Endothelial cell of umbilical vein (primary cell): Measurements from ENCODE around the gene THBD. TPM values are rescaled to one million over a fixed set of nuclear protein-coding genes. Genes with fewer than 3 reads are reported as not detected.

ENCODE experiments used
- BruUV-seq: library from RNA; stranded (reverse); fragments of 400-500 nt; replicated peaks from 2 replicates; lab custom pipeline; 2021; lab: Mats Ljungman, UMichigan
- CTCF ChIA-PET: fragments of 300-600, 350-600 bp; sonication (Branson Sonifier 250); formaldehyde crosslinking; loops from one replicate; lab custom pipeline; 2021; ENCODE audit warnings: antibody characterized with exemption, inconsistent platforms; lab: Charles Lee
- POLR2A ChIA-PET: fragments of 300-600, 350-600 bp; sonication (Branson Sonifier 250); formaldehyde crosslinking; loops from one replicate; lab custom pipeline; 2021; ENCODE audit warnings: antibody characterized with exemption, inconsistent platforms; lab: Charles Lee
- DNase-seq: peaks from one replicate; pipeline ENCODE4 v3.0.0-alpha.2; 2011; ENCODE audit warnings: low read depth, low spot score
- FAIRE-seq: peaks from 2 replicates; lab custom pipeline; 2011; peaks lifted over from hg19 to GRCh38; lab: Jason Lieb, UNC
- H2AFZ ChIP-seq: 2 replicates; pipeline ENCODE4 v1.6.0; 2012; ENCODE audit warnings: low read depth, low read length, control low read depth, inconsistent platforms
- H3K27ac ChIP-seq: 2 replicates; pipeline ENCODE4 v1.5.1; 2011; ENCODE audit warnings: low read depth, mild to moderate bottlenecking, control low read depth, low read length, moderate library complexity; ENCODE audit not compliant: insufficient read depth
- H3K27me3 ChIP-seq, 2 experiments: 2 replicates each; pipeline versions ENCODE4 v1.6.0 to v1.6.1; 2011; ENCODE audit warnings: low read length in 2 of 2, mixed read lengths in 1 of 2; ENCODE audit not compliant: control insufficient read depth in 2 of 2, insufficient read depth in 2 of 2
- H3K36me3 ChIP-seq, 2 experiments: 2 replicates in 1 of 2; 3 replicates in 1 of 2; pipeline ENCODE4 v1.5.1; 2011; ENCODE audit warnings: low read length in 2 of 2, mild to moderate bottlenecking in 1 of 2, moderate library complexity in 1 of 2; ENCODE audit not compliant: control insufficient read depth in 2 of 2, insufficient read depth in 2 of 2; ENCODE audit errors: extremely low read depth in 1 of 2
- H3K4me1 ChIP-seq: 3 replicates; pipeline ENCODE4 v1.5.1; 2011; ENCODE audit warnings: mild to moderate bottlenecking, low read length; ENCODE audit not compliant: control insufficient read depth, insufficient read depth; ENCODE audit errors: extremely low read depth
- H3K4me2 ChIP-seq: 2 replicates; pipeline ENCODE4 v1.6.1; 2011; ENCODE audit warnings: low read length, control low read depth, mixed read lengths; ENCODE audit not compliant: insufficient read depth
- H3K4me3 ChIP-seq, 3 experiments: fragments of 200-600 bp in 1 of 3; sonication (generic), shearing (Covaris generic) in 1 of 3; replicated peaks in 1 of 3; 2 replicates each; pipeline ENCODE4 v1.5.1; 2011 to 2016; ENCODE audit warnings: control low read depth in 3 of 3, low read length in 3 of 3, mild to moderate bottlenecking in 2 of 3, inconsistent platforms in 1 of 3, low read depth in 1 of 3, moderate library complexity in 1 of 3; ENCODE audit not compliant: insufficient read depth in 1 of 3
- H3K79me2 ChIP-seq: 2 replicates; pipeline ENCODE4 v1.6.0; 2012; ENCODE audit warnings: low read length, inconsistent platforms; ENCODE audit not compliant: control insufficient read depth, insufficient read depth
- H3K9ac ChIP-seq: replicated peaks from 2 replicates; pipeline ENCODE3; 2011; ENCODE audit warnings: low read length, control low read depth; ENCODE audit not compliant: insufficient read depth; ENCODE audit errors: extremely low read depth
- H3K9me1 ChIP-seq: replicated peaks from 3 replicates; pipeline ENCODE4 v1.6.0; 2011; ENCODE audit warnings: mild to moderate bottlenecking, low read length; ENCODE audit not compliant: control insufficient read depth, insufficient read depth; ENCODE audit errors: extremely low read depth
- H3K9me3 ChIP-seq: replicated peaks from 2 replicates; pipeline ENCODE4 v1.5.1; 2012; ENCODE audit warnings: low read length, inconsistent platforms; ENCODE audit not compliant: control insufficient read depth, insufficient read depth
- H4K20me1 ChIP-seq: replicated peaks from 2 replicates; pipeline ENCODE3; 2011; ENCODE audit warnings: mild to moderate bottlenecking, low read length; ENCODE audit not compliant: control insufficient read depth, insufficient read depth; ENCODE audit errors: extremely low read depth
- CTCF ChIP-seq, 2 donors: IDR thresholded peaks; 1 replicate in 1 of 2; 2 replicates in 1 of 2; pipeline ENCODE4 v1.5.1; 2011; ENCODE audit warnings: low read length in 2 of 2, mild to moderate bottlenecking in 2 of 2, moderate library complexity in 2 of 2, control low read depth in 1 of 2, inconsistent platforms in 1 of 2, low read depth in 1 of 2; ENCODE audit not compliant: insufficient read depth in 1 of 2; ENCODE audit errors: extremely low read depth in 1 of 2
- EZH2 ChIP-seq: IDR thresholded peaks from 2 replicates; pipeline ENCODE4 v1.6.1; 2012; ENCODE audit warnings: borderline replicate concordance, low read depth, mild to moderate bottlenecking, moderate library complexity, low read length, inconsistent platforms; ENCODE audit not compliant: severe bottlenecking
- FOS ChIP-seq: IDR thresholded peaks from 2 replicates; pipeline ENCODE4 v1.6.1; 2011; ENCODE audit warnings: mild to moderate bottlenecking, low read length, moderate library complexity, borderline replicate concordance; ENCODE audit not compliant: insufficient read depth
- GATA2 ChIP-seq: IDR thresholded peaks from 2 replicates; pipeline ENCODE4 v1.7.0; 2011; ENCODE audit warnings: low read depth, mild to moderate bottlenecking, moderate library complexity, mixed read lengths, low read length; ENCODE audit not compliant: insufficient read length, insufficient read depth
- JUN ChIP-seq: IDR thresholded peaks from 2 replicates; pipeline ENCODE4 v1.6.1; 2011; ENCODE audit warnings: borderline replicate concordance, low read depth; ENCODE audit not compliant: insufficient read length, insufficient read depth
- MAX ChIP-seq: IDR thresholded peaks from 2 replicates; pipeline ENCODE4 v1.6.1; 2011; ENCODE audit not compliant: insufficient read depth, insufficient read length
- MYC ChIP-seq: IDR thresholded peaks from one replicate; pipeline ENCODE4 v1.6.1; 2011; ENCODE audit warnings: mild to moderate bottlenecking, low read depth, low read length
- POLR2A ChIP-seq: IDR thresholded peaks from 2 replicates; pipeline ENCODE4 v1.6.1; 2012; ENCODE audit warnings: low read depth, mild to moderate bottlenecking, control low read depth, low read length
- POLR2AphosphoS5 ChIP-seq: IDR thresholded peaks from 2 replicates; pipeline ENCODE4 v1.6.1; 2012; ENCODE audit warnings: low read depth, mild to moderate bottlenecking, control low read depth, low read length, moderate library complexity; ENCODE audit not compliant: insufficient read depth
- dilution Hi-C: fragments of 300-500 bp; cut with MboI; formaldehyde crosslinking; loops from one replicate; pipeline ENCODE4 v1.15.0; 2019; ENCODE audit warnings: low sequenced_read_pairs; ENCODE audit not compliant: extremely low pct_ligation_motif_present
- intact Hi-C: fragments of 100-400 bp; cut with micrococcal nuclease; formaldehyde crosslinking; loops from one replicate; pipeline ENCODE4 v1.10.0; 2022
- polyA plus RNA-seq, 4 experiments: library from polyadenylated mRNA; depleted of rRNA in 3 of 4; stranded (reverse) in 3 of 4; unstranded in 1 of 4; fragments of >200 nt; gene quantifications; 2 replicates each; pipeline versions ENCODE4 v1.2.1 to v1.2.3, GENCODE V29; 2011 to 2012; ENCODE audit warnings: missing spikeins in 1 of 4
- total RNA-seq: library from RNA; stranded (reverse); gene quantifications from 2 replicates; pipeline ENCODE4 v1.2.3, GENCODE V29; 2021

The THBD gene
- total and polyA plus RNA-seq, 2 donors (not counting 3 experiments of a cell fraction or from before 2014, with no cell fraction given), result 17.1 to 28.0 TPM

GRCh38 chr20:23018432-23018831, 31.0 kb downstream of the THBD start:
- H3K4me3 ChIP-seq, result no peak overlapping the region
- H3K79me2 ChIP-seq, result no peaks in the 10 kb centered on the region
- DNase-seq (no peak), FAIRE-seq (no peak)
- H3K4me1 ChIP-seq, result no peaks in the 10 kb centered on the region
- ChIA-PET POLR2A (no interaction called here), CTCF (interaction anchor here (1.3 kb wide), 1 partner anchor 44 kb away, joined by 4 read pairs; no protein-coding TSS in a partner anchor)
- H2AFZ ChIP-seq, result no peak overlapping the region
- H3K27me3 ChIP-seq, result no peaks in the 10 kb centered on the region
- no peaks in the 10 kb centered on the region for H4K20me1 ChIP-seq
- H3K36me3 ChIP-seq, result no peaks in the 10 kb centered on the region
- BruUV-seq, result no TSS peak
- H3K9me3 ChIP-seq, result no peaks in the 10 kb centered on the region
- dilution Hi-C loops (no loop called here), intact Hi-C loops (no loop called here)
- no peak overlapping the region for H3K9ac ChIP-seq
- no peak for TF ChIP-seq MYC
- no peak for TF ChIP-seq JUN
- no peak for TF ChIP-seq MAX
- no peak for TF ChIP-seq CTCF (IDR thresholded peaks at IDR 0.05; ENCODE audit: extremely low read depth in 1 of 2, insufficient read depth in 1 of 2, low read depth in 1 of 2, low read length in 2 of 2)
- no peak for TF ChIP-seq GATA2
- TF ChIP-seq FOS, result no peak
- no peak for TF ChIP-seq POLR2AphosphoS5
- TF ChIP-seq EZH2, result no peak
- no peak for TF ChIP-seq POLR2A
- no peak overlapping the region for H3K27ac ChIP-seq
- no peak overlapping the region for H3K4me2 ChIP-seq
- H3K9me1 ChIP-seq, result no peaks in the 10 kb centered on the region
